B cell (primary cell): Measurements from ENCODE around the gene PLXNB1. TPM values are rescaled to one million over a fixed set of nuclear protein-coding genes. Genes with fewer than 3 reads are reported as not detected.

Source experiments
- ATAC-seq: fragments of 200-7000 bp; cut with Tn5 transposase; one replicate; pipeline ENCODE4 v1.10.0; 2021; ENCODE audit warnings: low read depth, mild to moderate bottlenecking, moderate number of reproducible peaks, moderate library complexity
- CTCF ChIA-PET: fragments of 350-600 bp; sonication (Branson Sonifier 250); formaldehyde crosslinking; loops from one replicate; lab custom pipeline; 2021; ENCODE audit warnings: antibody characterized with exemption, inconsistent platforms; lab: Charles Lee
- POLR2A ChIA-PET: fragments of 350-600 bp; sonication (Branson Sonifier 250); formaldehyde crosslinking; loops from one replicate; lab custom pipeline; 2021; ENCODE audit warnings: antibody characterized with exemption; lab: Charles Lee
- DNase-seq: peaks from one replicate; pipeline ENCODE4 v3.0.0; 2013
- H2AFZ ChIP-seq: 2 replicates; pipeline ENCODE4 v1.6.1; 2012; ENCODE audit warnings: mild to moderate bottlenecking, low read depth, low read length; ENCODE audit not compliant: insufficient read depth, poor library complexity, severe bottlenecking
- H3K27ac ChIP-seq, 2 donors: 1 replicate in 1 of 2; 2 replicates in 1 of 2; pipeline ENCODE4 v1.5.1; 2012 to 2013; ENCODE audit warnings: low read length in 2 of 2, mild to moderate bottlenecking in 2 of 2, moderate library complexity in 1 of 2
- H3K27me3 ChIP-seq, 4 experiments: fragments of 200-600 bp in 1 of 4; sonication (generic) in 1 of 4; replicated peaks in 1 of 4; 1 replicate in 2 of 4; 2 replicates in 2 of 4; pipeline versions ENCODE4 v1.6.1 to v1.7.0; 2013 to 2016; ENCODE audit warnings: low read length in 3 of 4, mild to moderate bottlenecking in 2 of 4, mixed read lengths in 1 of 4, moderate library complexity in 1 of 4; ENCODE audit not compliant: insufficient read depth in 4 of 4, control insufficient read depth in 3 of 4; ENCODE audit errors: control extremely low read depth in 1 of 4
- H3K36me3 ChIP-seq, 2 experiments: replicated peaks in 1 of 2; 1 replicate in 1 of 2; 2 replicates in 1 of 2; pipeline versions ENCODE4 v1.6.1 to v1.7.1; 2013; ENCODE audit warnings: low read length in 1 of 2; ENCODE audit not compliant: insufficient read depth in 2 of 2, control insufficient read depth in 1 of 2; ENCODE audit errors: control extremely low read depth in 1 of 2, extremely low read depth in 1 of 2
- H3K4me1 ChIP-seq, 2 donors: fragments of 200-600 bp in 1 of 2; sonication (generic) in 1 of 2; 1 replicate in 1 of 2; 2 replicates in 1 of 2; pipeline versions ENCODE4 v1.5.1 to v1.6.1; 2013 to 2017; ENCODE audit warnings: low read length in 2 of 2; ENCODE audit not compliant: control insufficient read depth in 2 of 2, insufficient read depth in 2 of 2
- H3K4me2 ChIP-seq: replicated peaks from 2 replicates; pipeline ENCODE3; 2012; ENCODE audit warnings: mild to moderate bottlenecking, low read depth, low read length; ENCODE audit not compliant: poor library complexity, severe bottlenecking
- H3K4me3 ChIP-seq, 5 experiments: fragments of 200-600 bp in 1 of 5; sonication (generic) in 1 of 5; 1 replicate in 3 of 5; 2 replicates in 2 of 5; pipeline versions ENCODE4 v1.5.1 to v1.7.0; 2011 to 2016; ENCODE audit warnings: low read length in 4 of 5, mild to moderate bottlenecking in 4 of 5, low read depth in 2 of 5, control low read depth in 1 of 5, moderate library complexity in 1 of 5; ENCODE audit not compliant: insufficient read depth in 1 of 5; ENCODE audit errors: control extremely low read depth in 1 of 5, extremely low read depth in 1 of 5
- H3K79me2 ChIP-seq: fragments of 200-600 bp; sonication (generic); one replicate; pipeline ENCODE4 v1.6.0; 2016; ENCODE audit warnings: low read length; ENCODE audit not compliant: control insufficient read depth, insufficient read depth
- H3K9ac ChIP-seq: fragments of 200-600 bp; sonication (generic); 2 replicates; pipeline ENCODE4 v1.6.1; 2017; ENCODE audit warnings: mild to moderate bottlenecking, low read length, moderate library complexity
- H3K9me3 ChIP-seq, 3 donors: one replicate each; pipeline versions ENCODE4 v1.6.1 to v1.7.1; 2013; ENCODE audit warnings: low read length in 2 of 3; ENCODE audit not compliant: control insufficient read depth in 2 of 3, insufficient read depth in 1 of 3; ENCODE audit errors: control extremely low read depth in 1 of 3
- H4K20me1 ChIP-seq: 2 replicates; pipeline ENCODE4 v1.6.0; 2012; ENCODE audit warnings: mild to moderate bottlenecking, low read length; ENCODE audit not compliant: insufficient read depth, control insufficient read depth, poor library complexity, severe bottlenecking
- H3K27ac Mint-ChIP-seq: one replicate; pipeline ENCODE4 v1.8.0; 2021; ENCODE audit warnings: mixed read lengths
- H3K27me3 Mint-ChIP-seq: one replicate; pipeline ENCODE4 v1.8.0; 2021; ENCODE audit warnings: mixed read lengths
- H3K4me1 Mint-ChIP-seq: one replicate; pipeline ENCODE4 v1.8.0; 2021; ENCODE audit warnings: mixed read lengths
- H3K4me3 Mint-ChIP-seq: one replicate; pipeline ENCODE4 v1.8.0; 2021; ENCODE audit warnings: mixed read lengths
- H3K9me3 Mint-ChIP-seq: one replicate; pipeline ENCODE4 v1.8.0; 2022; ENCODE audit warnings: mixed read lengths; ENCODE audit not compliant: insufficient read depth
- CTCF ChIP-seq: fragments of 200-600 bp; IDR thresholded peaks from one replicate; pipeline ENCODE4 v1.8.0; 2022; ENCODE audit warnings: antibody characterized with exemption, mild to moderate bottlenecking
- EZH2 ChIP-seq: IDR thresholded peaks from 2 replicates; pipeline ENCODE4 v1.6.1; 2012; ENCODE audit warnings: borderline replicate concordance, low read depth, mild to moderate bottlenecking, moderate library complexity, low read length; ENCODE audit not compliant: insufficient read depth, poor library complexity, severe bottlenecking
- WGBS: methylation state at CpG from one replicate; pipeline ENCODE4 v1.1.5; 2013; ENCODE audit warnings: missing lambda C conversion rate; ENCODE audit not compliant: insufficient coverage; 5-methylcytosine and 5-hydroxymethylcytosine counted together
- intact Hi-C: fragments of 100-400 bp; cut with micrococcal nuclease; formaldehyde crosslinking; loops from one replicate; pipeline ENCODE4 v1.10.0; 2022
- polyA plus RNA-seq: library from polyadenylated mRNA; depleted of rRNA; stranded (reverse); fragments of >200 nt; gene quantifications from 2 replicates; pipeline ENCODE4 v1.2.3, GENCODE V29; 2012
- total RNA-seq, 2 donors: library from RNA; stranded (reverse); fragments of 120-200 nt in 1 of 2; gene quantifications; 1 replicate in 1 of 2; 2 replicates in 1 of 2; pipeline versions ENCODE4 v1.2.3 to v1.2.4, GENCODE V29; 2013 to 2022

The PLXNB1 gene
- total and polyA plus RNA-seq, 2 donors (not counting 1 experiment from before 2014, with no cell fraction given) = 0.95 to 5.0 TPM

DNA sequence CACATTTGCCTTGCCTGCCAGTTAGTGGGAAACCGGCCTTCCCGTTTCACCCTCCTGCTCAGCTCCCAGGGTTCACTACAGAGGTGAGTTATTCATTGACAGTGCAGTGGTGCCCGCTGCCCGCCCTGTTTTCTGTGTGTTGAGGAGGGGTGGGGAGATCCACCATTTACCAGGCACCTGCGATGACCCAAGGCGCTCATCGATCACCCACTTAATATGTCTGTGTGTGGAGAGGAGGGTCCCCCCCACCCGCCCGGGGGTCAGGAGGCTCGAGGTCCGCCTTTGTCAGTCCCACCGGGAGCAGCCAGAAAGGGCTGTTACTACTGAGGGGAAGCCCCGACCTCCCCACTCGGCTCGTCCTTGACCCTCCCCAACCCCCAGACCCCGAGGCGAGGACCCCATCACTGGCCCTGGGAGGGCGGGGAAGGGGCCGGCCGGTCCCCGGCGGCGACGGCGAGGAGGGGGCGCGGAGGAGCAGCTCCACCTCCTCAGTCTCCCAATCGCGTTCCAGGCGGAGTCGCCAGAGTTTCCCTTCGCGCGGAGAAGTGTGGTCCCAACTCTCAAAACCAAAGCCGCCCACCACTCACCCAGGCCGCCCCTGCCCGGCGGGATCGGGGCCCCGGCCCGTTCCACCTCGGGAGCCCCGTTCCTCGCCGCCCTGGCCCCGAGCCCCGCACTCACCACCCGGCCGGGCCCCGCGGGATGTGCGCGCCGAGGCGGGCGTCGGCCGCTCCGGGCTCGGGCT, 1.1 kb downstream of the PLXNB1 start:
- H3K4me3 Mint-ChIP-seq = peak overlapping the region; percentile 75

More for the DNA sequence above, 1.1 kb downstream of the PLXNB1 start:
- TF ChIP-seq CTCF (no peak), EZH2 (no peak)
- no peak for DNase-seq
- Histone ChIP-seq H3K4me1 (peaks cover 6 to 9% of the 10 kb centered on the region in 2 donors), H3K9me3 (peaks cover 0 to 3% (median 0%) of the 10 kb centered on the region in 3 donors), H3K9ac (peak overlapping the region; percentile 68), H3K79me2 (no peaks in the 10 kb centered on the region), H3K27ac (no peak overlapping the region), H3K36me3 (peaks cover 0 to 14% of the 10 kb centered on the region in 2 experiments), H3K4me2 (peak overlapping the region; percentile 97), H3K4me3 (peak overlapping the region in 4 of 5 experiments; percentile 31 to 68 (median 58)), H4K20me1 (no peaks in the 10 kb centered on the region), H3K27me3 (peaks cover 0 to 9% (median 3%) of the 10 kb centered on the region in 4 experiments), H2AFZ (peak overlapping the region; percentile 67)
- no peaks in the 10 kb centered on the region for H3K9me3 Mint-ChIP-seq
- ChIA-PET CTCF (interaction anchor here (13.4 kb wide), 1 partner anchor 27 kb away, joined by 330 read pairs; no protein-coding TSS in a partner anchor), POLR2A (no interaction called here)
- H3K4me1 Mint-ChIP-seq = peaks cover 12% of the 10 kb centered on the region
- 5% methylated on average over 54 of the region's 60 CpGs for WGBS
- peaks cover 16% of the 10 kb centered on the region for H3K27me3 Mint-ChIP-seq
- H3K27ac Mint-ChIP-seq = no peak overlapping the region
- intact Hi-C loops = no loop called here
- peak; percentile 58 for ATAC-seq
